Prostate gland (tissue), 2 donors: ENCODE measurements around the gene XPO6.

Experiments used
- CTCF ChIP-seq, 4 experiments: fragments of 200-600 bp in 2 of 4; fragments of 450-650 bp in 2 of 4; sonication (generic) in 2 of 4; IDR thresholded peaks; 1 replicate in 3 of 4; 2 replicates in 1 of 4; pipeline ENCODE4 v1.5.1; 2016 to 2019; ENCODE audit warnings: antibody characterized with exemption in 4 of 4, mild to moderate bottlenecking in 2 of 4, moderate library complexity in 2 of 4
- POLR2A ChIP-seq: fragments of 450-650 bp; IDR thresholded peaks from one replicate; pipeline ENCODE4 v1.6.1; 2016; ENCODE audit warnings: antibody characterized with exemption, mild to moderate bottlenecking
- POLR2AphosphoS5 ChIP-seq: sonication (generic); formaldehyde crosslinking; IDR thresholded peaks from one replicate; pipeline ENCODE4 v1.6.1; 2017; ENCODE audit warnings: antibody characterized with exemption

- TF ChIP-seq CTCF (IDR thresholded peaks at IDR 0.05): no peak
- no peak for TF ChIP-seq POLR2AphosphoS5
- no peak for TF ChIP-seq POLR2A
Measured at GRCh38 chr16:28105954-28106353, 105.8 kb downstream of the XPO6 start.
